ENCODE data around the gene EIF2B4.

DNA sequence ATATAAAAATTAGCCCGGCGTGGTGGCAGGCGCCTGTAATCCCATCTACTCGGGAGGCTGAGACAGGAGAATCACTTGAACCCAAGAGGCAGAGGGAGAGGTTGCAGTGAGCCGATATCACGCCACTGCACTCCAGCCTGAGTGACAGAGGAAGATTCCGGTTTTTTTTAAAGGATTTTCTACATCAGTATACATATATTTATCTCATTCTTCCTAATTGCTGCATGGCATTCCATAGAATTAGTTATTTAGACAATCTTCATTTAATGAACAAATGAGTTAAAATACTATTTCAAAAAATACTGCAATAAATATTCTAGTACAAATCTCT lies 15.6 kb downstream of the EIF2B4 start:
- TF ChIP-seq, protein P1, sequence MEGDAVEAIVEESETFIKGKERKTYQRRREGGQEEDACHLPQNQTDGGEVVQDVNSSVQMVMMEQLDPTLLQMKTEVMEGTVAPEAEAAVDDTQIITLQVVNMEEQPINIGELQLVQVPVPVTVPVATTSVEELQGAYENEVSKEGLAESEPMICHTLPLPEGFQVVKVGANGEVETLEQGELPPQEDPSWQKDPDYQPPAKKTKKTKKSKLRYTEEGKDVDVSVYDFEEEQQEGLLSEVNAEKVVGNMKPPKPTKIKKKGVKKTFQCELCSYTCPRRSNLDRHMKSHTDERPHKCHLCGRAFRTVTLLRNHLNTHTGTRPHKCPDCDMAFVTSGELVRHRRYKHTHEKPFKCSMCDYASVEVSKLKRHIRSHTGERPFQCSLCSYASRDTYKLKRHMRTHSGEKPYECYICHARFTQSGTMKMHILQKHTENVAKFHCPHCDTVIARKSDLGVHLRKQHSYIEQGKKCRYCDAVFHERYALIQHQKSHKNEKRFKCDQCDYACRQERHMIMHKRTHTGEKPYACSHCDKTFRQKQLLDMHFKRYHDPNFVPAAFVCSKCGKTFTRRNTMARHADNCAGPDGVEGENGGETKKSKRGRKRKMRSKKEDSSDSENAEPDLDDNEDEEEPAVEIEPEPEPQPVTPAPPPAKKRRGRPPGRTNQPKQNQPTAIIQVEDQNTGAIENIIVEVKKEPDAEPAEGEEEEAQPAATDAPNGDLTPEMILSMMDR (IDR thresholded peaks at IDR 0.05; ENCODE audit: low read depth, low read length), result no peak
- no peak for TF ChIP-seq EZH2phosphoT487 (IDR thresholded peaks at IDR 0.05; ENCODE audit: low read depth)
